ENCODE measurements around the gene AKAP5. TPM values are rescaled to one million over a fixed set of nuclear protein-coding genes. Genes with fewer than 3 reads are reported as not detected.

Gene AKAP5
- total RNA-seq, 4 donors from 2014 or later, result 0.51 to 5.3 (median 2.8) TPM

DNA sequence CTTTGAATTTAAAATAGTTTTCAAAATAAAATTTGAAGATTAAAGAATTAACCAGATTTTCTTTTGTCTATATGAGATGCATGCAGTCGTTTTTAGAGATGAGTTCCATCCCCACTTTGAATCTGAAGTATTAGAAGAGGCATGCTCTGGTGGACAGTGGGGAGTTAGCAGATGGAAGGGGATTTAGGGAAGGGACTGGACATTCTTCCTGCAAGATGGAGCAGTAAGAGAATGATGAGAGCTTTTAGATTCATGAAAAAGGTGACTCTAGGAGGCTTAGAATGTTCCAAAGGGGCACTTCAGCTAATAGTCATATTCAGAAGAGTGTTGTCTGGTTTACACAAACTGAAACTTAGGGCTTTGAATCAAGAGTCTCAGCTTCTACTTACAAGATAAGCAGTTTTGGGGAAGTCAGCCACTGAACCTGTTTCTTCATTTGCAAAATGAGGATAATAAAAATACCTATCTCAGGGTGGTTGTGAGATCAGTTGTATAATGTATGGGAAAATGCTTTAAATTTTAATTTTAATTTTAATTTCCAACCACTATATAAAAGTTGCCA, 43.0 kb downstream of the AKAP5 start:
- H3K36me3 ChIP-seq, result no peaks in the 10 kb centered on the region
- TF ChIP-seq CTCF (IDR thresholded peaks at IDR 0.05) (no peak), POLR2A (IDR thresholded peaks at IDR 0.05) (no peak)
- no peaks in the 10 kb centered on the region for H3K27me3 ChIP-seq
- H3K27ac ChIP-seq, result no peak overlapping the region
- intact Hi-C loops (cut with DNase I; ENCODE audit: low total_unique reads), result no loop called here
- H3K4me1 ChIP-seq, result no peaks in the 10 kb centered on the region
- no peak overlapping the region for H3K4me3 ChIP-seq
- no peak for DNase-seq
- H3K9me3 ChIP-seq, result no peaks in the 10 kb centered on the region

DNA sequence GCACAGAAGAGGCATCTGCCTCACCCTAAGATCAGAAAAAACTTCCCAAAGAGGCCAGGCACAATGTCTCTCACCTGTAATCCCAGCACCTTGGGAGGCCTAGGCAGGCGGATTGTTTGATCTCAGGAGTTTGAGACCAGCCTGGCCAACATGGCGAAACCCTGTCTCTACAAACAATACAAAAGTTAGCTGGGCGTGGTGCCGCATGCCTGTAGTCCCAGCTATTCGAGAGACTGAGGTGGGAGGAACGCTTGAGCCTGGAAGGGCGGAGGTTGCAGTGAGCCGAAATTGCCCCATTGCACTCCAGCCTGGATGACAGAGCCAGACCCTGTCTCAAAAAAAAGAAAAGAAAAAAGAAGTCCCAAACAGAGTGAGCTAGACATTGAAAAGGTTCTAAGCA, 43.7 kb downstream of the AKAP5 start:
- TF ChIP-seq CTCF (IDR thresholded peaks at IDR 0.05) (no peak), POLR2A (IDR thresholded peaks at IDR 0.05) (no peak)
- intact Hi-C loops (cut with DNase I; ENCODE audit: low total_unique reads), result no loop called here
- no peak for DNase-seq
- no peak overlapping the region for H3K27ac ChIP-seq
- H3K27me3 ChIP-seq, result no peaks in the 10 kb centered on the region
- no peaks in the 10 kb centered on the region for H3K36me3 ChIP-seq
- H3K4me3 ChIP-seq, result no peak overlapping the region
- H3K9me3 ChIP-seq, result no peaks in the 10 kb centered on the region
- H3K4me1 ChIP-seq, result no peaks in the 10 kb centered on the region

GRCh38 chr14:64510825-64511671, 45.7 kb downstream of the AKAP5 start:
- peak; percentile 47 to 74 for DNase-seq

DNA sequence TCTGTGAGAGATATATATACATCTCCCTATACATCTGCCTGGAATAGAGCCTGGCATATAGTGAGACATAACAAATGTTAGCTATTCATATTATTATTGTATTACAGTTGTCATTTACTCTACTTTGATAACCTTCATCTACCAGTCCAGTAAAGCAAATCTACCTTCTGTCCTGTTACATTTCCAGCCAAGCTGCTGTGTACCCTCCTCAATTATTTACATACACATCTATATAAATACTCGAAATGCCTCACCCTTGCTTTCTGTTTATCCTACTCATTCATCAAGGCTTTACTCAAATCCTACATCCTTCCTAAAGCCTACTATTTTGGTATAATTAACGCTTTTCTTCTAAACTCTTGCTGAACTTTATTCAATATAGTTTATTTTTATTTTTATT, 48.0 kb downstream of the AKAP5 start:
- Histone ChIP-seq H3K4me1 (no peaks in the 10 kb centered on the region), H3K36me3 (no peaks in the 10 kb centered on the region), H3K27ac (no peak overlapping the region), H3K9me3 (no peaks in the 10 kb centered on the region), H3K4me3 (no peak overlapping the region), H3K27me3 (no peaks in the 10 kb centered on the region)
- intact Hi-C loops (cut with DNase I; ENCODE audit: low total_unique reads), result no loop called here
- TF ChIP-seq POLR2A (IDR thresholded peaks at IDR 0.05) (no peak), CTCF (IDR thresholded peaks at IDR 0.05) (no peak)
- DNase-seq, result no peak

More at GRCh38 chr14:64510825-64511671, 45.7 kb downstream of the AKAP5 start:
- Histone ChIP-seq H3K27me3 (no peaks in the 10 kb centered on the region), H3K4me1 (no peaks in the 10 kb centered on the region), H3K9me3 (no peaks in the 10 kb centered on the region), H3K4me3 (no peak overlapping the region), H3K36me3 (no peaks in the 10 kb centered on the region), H3K27ac (peak overlapping the region; percentile 8 to 62)
- TF ChIP-seq POLR2A (IDR thresholded peaks at IDR 0.05) (no peak), CTCF (IDR thresholded peaks at IDR 0.05) (peak; percentile 77 to 92 (median 84))
- intact Hi-C loops (cut with DNase I; ENCODE audit: low total_unique reads), result no loop called here

DNA sequence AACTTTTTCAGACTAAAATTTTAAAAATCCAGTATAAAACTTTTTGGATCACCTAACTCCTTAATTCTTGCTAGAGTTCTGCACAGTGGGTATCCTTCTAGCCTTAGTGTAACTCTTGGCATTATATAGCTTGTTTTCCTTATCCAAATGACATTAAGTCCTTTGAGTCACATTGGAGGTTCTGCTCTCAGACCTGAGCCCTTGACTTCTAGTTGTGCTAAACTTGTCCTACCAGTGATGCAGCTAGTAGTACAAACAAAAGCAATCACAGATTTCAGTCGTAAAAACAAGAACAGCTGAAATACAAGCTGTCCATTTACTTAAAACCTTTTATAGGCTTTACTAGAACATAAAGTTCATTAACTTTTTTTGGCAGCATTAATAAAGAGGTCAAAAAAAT, 49.8 kb downstream of the AKAP5 start:
- no peak overlapping the region for H3K27ac ChIP-seq
- H3K9me3 ChIP-seq, result no peaks in the 10 kb centered on the region
- H3K36me3 ChIP-seq, result no peaks in the 10 kb centered on the region
- H3K27me3 ChIP-seq, result no peaks in the 10 kb centered on the region
- H3K4me1 ChIP-seq, result no peaks in the 10 kb centered on the region
- no peak overlapping the region for H3K4me3 ChIP-seq
- no peak for TF ChIP-seq POLR2A (IDR thresholded peaks at IDR 0.05)
- TF ChIP-seq CTCF (IDR thresholded peaks at IDR 0.05), result no peak
- intact Hi-C loops (cut with DNase I; ENCODE audit: low total_unique reads), result no loop called here
- DNase-seq, result no peak
